HG03097 (cell line): ENCODE data around the gene OR52E2.
"Not testable (repeated sequence)": the region's sequence is repeated elsewhere in the genome, so short reads cannot be mapped to it uniquely, and the experiment has no call there.

Experiments
- ATAC-seq: cut with Tn5 transposase; IDR thresholded peaks from one replicate; pipeline ENCODE4 v1.9.1; 2021; ENCODE audit not compliant: unreplicated experiment, low FRiP score

The OR52E2 gene

DNA sequence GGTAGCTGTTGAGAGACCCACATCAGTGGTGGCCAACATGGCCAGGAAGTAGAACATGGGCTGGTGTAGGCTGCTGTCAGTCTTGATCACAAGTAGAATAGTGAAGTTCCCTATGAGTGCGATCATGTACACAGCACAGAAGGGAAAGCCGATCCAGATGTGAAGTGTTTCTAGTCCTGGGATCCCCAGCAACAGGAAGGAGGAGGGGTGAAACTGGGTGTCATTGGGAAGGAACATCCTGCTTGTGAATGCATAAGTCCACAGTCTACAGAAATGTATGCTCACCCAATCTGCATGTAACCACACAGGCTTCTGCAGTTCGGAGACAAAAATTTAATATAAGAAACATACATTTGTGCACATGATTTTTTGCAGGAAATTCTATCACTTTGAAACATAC is at the start of gene OR52E2:
Gene OR52E2 (minus strand): TSS at position 237 of the 400 bp plus-strand sequence. CDS start 0 bp downstream, at position 237.
- no peak for ATAC-seq

DNA sequence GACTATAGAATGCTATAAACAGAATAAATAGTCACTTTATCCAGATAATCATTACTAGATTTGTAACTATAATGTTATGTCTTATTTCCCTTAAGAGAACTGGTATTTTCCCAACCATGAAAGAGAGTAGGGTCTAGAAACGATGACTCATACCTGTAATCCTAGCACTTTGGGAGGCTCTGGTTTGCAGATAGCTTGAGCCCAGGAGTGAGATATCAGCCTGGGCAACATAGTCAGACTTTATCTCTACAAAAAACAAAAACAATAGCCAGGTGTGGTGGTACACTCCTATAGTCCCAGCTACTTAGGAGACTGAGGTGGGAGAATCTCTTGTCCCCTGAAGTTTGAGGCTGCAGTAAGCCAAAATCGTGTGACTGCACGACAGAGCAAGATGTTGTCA is 47.9 kb upstream of the OR52E2 start:
- ATAC-seq, result no peak

DNA sequence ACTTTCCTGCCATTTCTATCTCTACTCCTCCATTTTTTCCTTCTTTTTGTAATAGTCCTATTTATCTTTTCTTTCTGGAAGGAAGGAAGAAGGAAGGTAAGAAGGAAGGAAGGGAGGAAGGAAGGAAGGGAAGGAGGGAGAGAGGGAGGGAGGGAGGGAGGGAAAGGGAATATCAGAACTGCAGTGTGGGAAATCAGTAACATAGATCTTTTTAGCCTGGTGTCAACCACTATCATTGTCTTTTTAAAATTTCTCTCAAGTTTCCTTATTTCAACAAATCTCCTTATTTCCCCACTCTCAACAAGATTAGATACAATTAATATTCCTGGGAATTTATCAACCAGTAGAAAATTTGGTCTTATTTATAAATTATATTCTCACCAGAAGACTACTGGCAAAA is 43.6 kb upstream of the OR52E2 start:
- ATAC-seq, result no peak

GRCh38 chr11:5102246-5102645 is 42.8 kb upstream of the OR52E2 start:
- no peak for ATAC-seq

DNA sequence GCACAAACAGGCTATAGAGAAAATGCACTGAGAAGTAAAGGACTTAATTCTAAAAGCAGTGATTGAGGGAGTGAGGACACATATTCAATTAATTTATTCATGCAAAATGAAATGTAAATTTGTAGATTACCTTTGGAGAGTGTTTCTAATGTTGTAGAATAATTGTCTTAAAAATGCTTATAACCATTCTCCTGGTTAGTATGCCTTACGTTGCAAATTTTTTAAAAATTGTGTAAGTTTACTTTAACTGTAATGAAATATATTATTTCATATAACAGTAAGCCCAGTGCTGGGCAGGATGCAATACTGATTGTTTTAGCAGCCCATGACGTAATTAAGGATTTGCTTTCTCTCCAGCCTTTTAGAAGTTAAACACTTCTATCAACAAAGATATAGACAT is 36.6 kb upstream of the OR52E2 start:
- ATAC-seq, result no peak

- no peak for ATAC-seq
These were observed 33.6 kb upstream of the OR52E2 start for GRCh38 chr11:5092821-5093585.

DNA sequence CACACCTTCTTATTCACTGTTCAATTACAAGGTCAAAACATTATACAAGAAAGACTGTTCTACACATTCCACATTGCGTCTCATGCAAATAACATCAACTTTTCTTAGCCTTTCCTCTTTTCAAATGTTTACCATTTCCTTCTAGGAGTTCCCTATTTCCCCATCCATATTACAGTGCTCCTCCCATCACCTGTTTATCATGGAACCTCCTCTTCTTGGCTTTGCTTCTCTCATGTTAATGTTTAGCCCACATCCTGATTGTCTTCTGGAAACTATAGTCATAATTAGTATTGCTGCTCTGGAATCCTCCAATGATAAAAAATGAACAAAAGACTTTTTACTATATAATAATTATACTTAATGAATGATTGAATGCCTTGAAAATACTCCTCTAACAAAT is 31.2 kb upstream of the OR52E2 start:
- ATAC-seq, result no peak

- no peak for ATAC-seq
These were observed 29.1 kb upstream of the OR52E2 start for GRCh38 chr11:5088556-5088955.

GRCh38 chr11:5083602-5084001 is 24.2 kb upstream of the OR52E2 start:
- no peak for ATAC-seq

DNA sequence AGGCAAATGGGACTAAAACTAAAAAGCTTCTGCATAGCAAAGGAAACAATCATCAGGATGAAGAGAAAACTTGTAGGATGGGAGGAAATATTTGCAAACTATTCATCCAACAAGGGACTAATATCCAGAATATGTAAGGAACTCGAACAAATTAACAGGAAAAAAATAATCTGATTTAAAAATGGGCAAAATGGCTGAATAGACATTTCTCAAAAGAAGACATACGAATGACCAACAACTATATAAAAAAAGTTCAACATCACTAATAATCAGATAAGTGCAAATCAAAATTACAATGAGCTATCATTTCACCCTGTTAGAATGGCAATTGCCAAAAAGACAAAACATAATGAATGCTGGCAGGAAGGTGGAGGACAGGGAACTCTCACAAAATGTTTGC is 22.0 kb upstream of the OR52E2 start:
- no peak for ATAC-seq

DNA sequence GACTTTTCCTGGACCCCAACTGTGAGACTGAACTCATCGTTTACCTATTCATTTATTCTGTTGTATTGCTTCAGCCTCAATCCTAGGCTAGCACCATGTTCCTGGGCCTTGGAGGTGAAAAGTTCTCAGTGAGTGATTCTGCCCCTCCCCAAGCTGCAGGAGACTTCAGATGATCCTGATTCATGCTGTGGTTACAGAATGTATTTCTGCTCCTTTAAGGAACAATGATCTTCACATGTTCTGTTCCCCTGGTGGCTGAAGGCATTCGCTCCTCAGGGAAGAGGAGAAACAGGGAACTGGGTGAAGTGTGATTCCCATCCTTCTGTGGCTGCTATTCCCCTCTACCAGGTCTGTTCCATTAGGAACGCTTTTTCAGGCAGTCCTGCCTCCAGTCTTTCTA is 12.4 kb upstream of the OR52E2 start:
- no peak for ATAC-seq

DNA sequence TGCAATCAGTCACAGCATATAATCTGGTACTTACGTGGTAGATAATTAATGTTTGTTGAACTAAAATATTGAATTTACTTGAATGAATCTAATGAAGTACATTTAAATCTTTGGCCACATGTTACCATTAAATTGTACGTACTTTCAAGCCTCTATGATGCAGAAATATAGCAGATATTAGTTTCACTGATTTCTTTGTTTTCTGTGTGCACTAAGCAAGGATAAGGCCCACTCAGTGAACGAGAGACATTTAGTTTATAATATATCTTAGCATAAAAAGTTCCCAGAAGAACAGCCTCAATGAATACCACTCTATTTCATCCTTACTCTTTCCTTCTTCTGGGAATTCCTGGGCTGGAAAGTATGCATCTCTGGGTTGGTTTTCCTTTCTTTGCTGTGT is 9.8 kb upstream of the OR52E2 start, which contains the start of gene OR52E1:
Gene OR52E1 (plus strand): TSS at position 301 of the 400 bp plus-strand sequence.
- no peak for ATAC-seq

- no peak for ATAC-seq
These were observed 5.6 kb upstream of the OR52E2 start for GRCh38 chr11:5065027-5065426.

GRCh38 chr11:5058679-5059078 is 748 bp downstream of the OR52E2 start:
- not testable (repeated sequence) for ATAC-seq

GRCh38 chr11:5046754-5047330 is 12.6 kb downstream of the OR52E2 start:
- ATAC-seq, result no peak

DNA sequence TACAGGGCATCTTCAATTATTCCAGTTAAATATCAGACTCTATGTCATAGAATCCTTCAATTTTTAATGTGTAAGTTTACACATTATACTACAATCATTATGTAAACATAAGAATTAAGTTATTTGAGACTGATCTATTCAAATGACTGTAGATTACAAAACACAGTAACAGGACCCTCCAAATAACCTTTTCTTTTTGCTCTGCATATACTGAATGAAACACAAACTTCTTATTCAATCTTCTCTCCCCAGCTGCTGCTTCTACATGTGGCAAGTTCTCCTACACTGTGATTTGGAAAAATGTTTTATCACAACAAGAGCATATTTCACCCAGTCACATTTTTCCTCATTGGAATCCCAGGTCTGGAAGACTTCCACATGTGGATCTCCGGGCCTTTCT is 13.2 kb downstream of the OR52E2 start, which contains the start of gene OR52J3:
Gene OR52J3 (plus strand): TSS at position 301 of the 400 bp plus-strand sequence. CDS start 0 bp downstream, at position 301.
- no peak for ATAC-seq

DNA sequence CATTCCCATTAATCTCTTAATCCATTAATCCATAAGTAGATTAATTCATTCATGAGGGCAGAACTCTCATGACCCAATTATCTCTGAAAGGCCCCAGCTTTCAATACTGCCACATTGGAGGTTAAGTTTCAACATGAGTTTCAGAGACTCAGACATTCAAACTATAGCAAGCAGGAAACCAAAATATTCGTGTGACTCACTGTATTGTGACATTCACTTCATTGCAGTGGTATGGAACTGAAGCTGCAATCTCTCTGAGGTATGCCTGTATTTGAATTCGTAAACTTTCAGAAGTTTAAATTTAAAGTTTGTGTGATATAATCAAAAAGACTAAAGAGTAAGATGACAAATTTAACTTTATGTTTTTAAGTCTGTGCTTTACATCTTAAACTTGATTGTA is 16.0 kb downstream of the OR52E2 start:
- ATAC-seq, result no peak

DNA sequence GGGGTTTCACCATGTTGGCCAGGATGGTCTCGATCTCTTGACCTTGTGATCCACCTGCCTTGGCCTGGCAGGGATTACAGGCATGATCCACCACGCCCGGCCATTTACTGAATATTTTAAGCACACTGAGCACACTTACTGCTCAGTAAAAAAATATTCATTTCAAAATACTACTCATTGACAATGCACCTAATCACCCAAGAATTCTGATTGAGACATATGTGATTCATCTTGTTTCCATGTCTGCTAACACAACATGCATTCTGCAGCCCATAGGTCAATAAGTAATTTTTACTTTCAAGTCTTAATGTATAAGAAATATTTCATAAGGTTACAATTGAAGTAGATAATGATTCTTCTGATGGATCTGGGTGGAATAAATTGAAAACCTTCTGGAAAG is 17.3 kb downstream of the OR52E2 start:
- ATAC-seq, result no peak

GRCh38 chr11:5040876-5041275 is 18.6 kb downstream of the OR52E2 start:
- ATAC-seq, result no peak

DNA sequence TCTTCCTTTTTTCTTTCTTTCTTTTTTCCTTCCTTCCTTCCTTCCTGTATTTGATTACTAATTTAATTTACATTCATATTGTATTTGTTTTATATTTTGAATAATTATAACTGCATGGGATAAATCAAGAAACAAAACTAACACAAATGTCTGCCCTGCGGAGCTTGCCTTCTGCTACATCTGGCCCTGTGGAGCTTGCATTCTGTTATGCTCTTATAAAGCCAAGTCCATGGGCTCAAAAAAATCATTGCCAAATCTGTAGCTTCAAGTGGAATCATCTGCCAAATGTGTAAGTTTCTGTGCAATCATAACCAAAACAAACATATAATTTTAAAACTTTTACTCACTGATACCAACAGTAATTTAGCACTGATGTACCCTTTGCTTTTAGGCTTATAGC is 21.1 kb downstream of the OR52E2 start:
- ATAC-seq, result no peak

DNA sequence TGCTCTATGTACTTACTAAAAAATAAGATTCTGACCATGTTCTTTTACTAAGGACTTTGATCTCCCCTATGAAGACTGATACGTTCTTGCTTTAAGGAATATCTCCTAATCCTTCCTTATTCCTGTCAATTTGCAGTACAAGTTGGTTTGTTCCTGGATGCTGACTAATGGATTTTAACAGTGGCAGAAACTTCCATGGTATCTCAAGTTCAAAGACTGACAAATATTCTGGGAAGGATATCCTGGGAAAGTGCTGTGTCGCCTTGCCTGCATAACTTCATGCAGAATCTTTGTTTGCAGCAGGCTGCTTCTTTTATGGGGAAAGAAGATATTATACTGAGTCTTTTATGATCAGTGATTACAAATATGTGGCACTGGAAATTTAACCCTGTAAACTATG is 21.5 kb downstream of the OR52E2 start:
- no peak for ATAC-seq

DNA sequence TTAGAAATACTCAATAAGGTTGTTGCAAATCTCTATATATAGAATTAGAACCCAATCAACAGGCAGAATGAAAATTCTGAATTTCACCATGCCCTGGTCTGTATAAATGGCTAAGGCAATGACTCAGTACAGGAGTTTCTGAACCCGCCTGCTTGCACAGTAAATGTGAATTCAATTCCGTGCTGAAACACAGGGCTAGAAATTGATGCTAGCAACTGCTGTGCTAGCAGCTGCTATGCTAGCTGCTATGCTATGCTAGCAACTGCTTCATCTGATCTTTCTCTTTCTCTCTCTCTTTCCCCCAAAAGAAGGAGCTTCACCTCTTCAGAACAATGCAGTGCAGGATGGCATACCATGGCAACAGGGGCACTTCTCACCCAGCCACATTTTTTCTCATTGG is 22.8 kb downstream of the OR52E2 start:
- no peak for ATAC-seq
